ENCODE measurements around the gene PGA3.
A peak's percentile ranks its signal among the peaks of the same experiment; 100 is the strongest.
"Not testable (repeated sequence)": the region's sequence is repeated elsewhere in the genome, so short reads cannot be mapped to it uniquely, and the experiment has no call there.

Gene PGA3

GRCh38 chr11:61172356-61172755, 31.0 kb upstream of the PGA3 start:
- no peak for DNase-seq

- DNase-seq, result no peak
Measured at GRCh38 chr11:61172888-61173287, 30.4 kb upstream of the PGA3 start.

- DNase-seq, result no peak
Measured at GRCh38 chr11:61173456-61173855, 29.9 kb upstream of the PGA3 start.

- no peak for DNase-seq
Measured at GRCh38 chr11:61174273-61174672, 29.0 kb upstream of the PGA3 start.

GRCh38 chr11:61174949-61175348, 28.4 kb upstream of the PGA3 start:
- DNase-seq, result no peak

- no peak for DNase-seq
Measured at GRCh38 chr11:61176446-61176845, 26.9 kb upstream of the PGA3 start.

- DNase-seq, result not testable (repeated sequence)
Measured at GRCh38 chr11:61180205-61180604, 23.1 kb upstream of the PGA3 start.

GRCh38 chr11:61181489-61181888, 21.8 kb upstream of the PGA3 start:
- DNase-seq, result no peak

- DNase-seq, result no peak
Measured at GRCh38 chr11:61183645-61184044, 19.7 kb upstream of the PGA3 start.

GRCh38 chr11:61186504-61186903, 16.8 kb upstream of the PGA3 start:
- DNase-seq, result no peak

- DNase-seq, result peak; percentile 29 to 70 (median 66)
Measured at GRCh38 chr11:61187505-61188130, 15.7 kb upstream of the PGA3 start.

GRCh38 chr11:61189933-61190332, 13.4 kb upstream of the PGA3 start:
- no peak for DNase-seq

- DNase-seq, result no peak
Measured at GRCh38 chr11:61193596-61193995, 9.7 kb upstream of the PGA3 start.

GRCh38 chr11:61194169-61194671, 9.1 kb upstream of the PGA3 start:
- DNase-seq, result no peak

GRCh38 chr11:61194981-61195695, 8.2 kb upstream of the PGA3 start:
- DNase-seq, result no peak

- DNase-seq, result no peak
Measured at GRCh38 chr11:61195719-61196118, 7.6 kb upstream of the PGA3 start.

- DNase-seq, result no peak
Measured at GRCh38 chr11:61198361-61198760, 5.0 kb upstream of the PGA3 start.

GRCh38 chr11:61198948-61199523, 4.3 kb upstream of the PGA3 start:
- no peak for DNase-seq

- no peak for DNase-seq
Measured at GRCh38 chr11:61201476-61201875, 1.8 kb upstream of the PGA3 start.

- not testable (repeated sequence) for DNase-seq
Measured at GRCh38 chr11:61203873-61204272, 558 bp downstream of the PGA3 start.

GRCh38 chr11:61204502-61205059, 1.3 kb downstream of the PGA3 start:
- DNase-seq, result not testable (repeated sequence)

GRCh38 chr11:61207636-61208310, 4.5 kb downstream of the PGA3 start:
- not testable (repeated sequence) for DNase-seq

GRCh38 chr11:61210629-61211028, 7.3 kb downstream of the PGA3 start:
- not testable (repeated sequence) for DNase-seq
